GM19238 (cell line): ENCODE data around the gene FCRL4.
A peak's percentile ranks its signal among the peaks of the same experiment; 100 is the strongest.

Experiments
- DNase-seq: peaks from one replicate; pipeline ENCODE4 v3.0.0; 2011; ENCODE audit warnings: low spot score; ENCODE audit not compliant: insufficient read length

The FCRL4 gene

GRCh38 chr1:157597959-157598667, at the start of gene FCRL4:
TSS of gene FCRL4 (minus strand) at chr1:157598085. CDS start at chr1:157597944, 141 bp downstream.
- DNase-seq, result no peak

GRCh38 chr1:157646144-157646543, 48.3 kb upstream of the FCRL4 start:
- DNase-seq, result no peak

- no peak for DNase-seq
Observed at GRCh38 chr1:157641177-157641576, 43.3 kb upstream of the FCRL4 start.

GRCh38 chr1:157639800-157640199, 41.9 kb upstream of the FCRL4 start:
- no peak for DNase-seq

GRCh38 chr1:157628773-157629172, 30.9 kb upstream of the FCRL4 start:
- DNase-seq, result no peak

- peak; percentile 19 for DNase-seq
Observed at GRCh38 chr1:157626099-157626498, 28.2 kb upstream of the FCRL4 start.

- no peak for DNase-seq
Observed at GRCh38 chr1:157624471-157624870, 26.6 kb upstream of the FCRL4 start.

- no peak for DNase-seq
Observed at GRCh38 chr1:157622471-157622870, 24.6 kb upstream of the FCRL4 start.

- DNase-seq, result no peak
Observed at GRCh38 chr1:157618190-157618589, 20.3 kb upstream of the FCRL4 start.

GRCh38 chr1:157600236-157600635, 2.4 kb upstream of the FCRL4 start:
- no peak for DNase-seq

GRCh38 chr1:157596384-157596783, 1.5 kb downstream of the FCRL4 start:
- DNase-seq, result no peak

GRCh38 chr1:157595356-157595755, 2.5 kb downstream of the FCRL4 start:
- no peak for DNase-seq

- DNase-seq, result no peak
Observed at GRCh38 chr1:157585984-157586383, 11.9 kb downstream of the FCRL4 start.

GRCh38 chr1:157584503-157584902, 13.4 kb downstream of the FCRL4 start:
- DNase-seq, result no peak

- no peak for DNase-seq
Observed at GRCh38 chr1:157580828-157581210, 17.1 kb downstream of the FCRL4 start.

GRCh38 chr1:157580179-157580827, 17.6 kb downstream of the FCRL4 start:
- DNase-seq, result no peak

- no peak for DNase-seq
Observed at GRCh38 chr1:157577420-157577819, 20.5 kb downstream of the FCRL4 start.

- DNase-seq, result no peak
Observed at GRCh38 chr1:157575744-157576143, 22.1 kb downstream of the FCRL4 start.

GRCh38 chr1:157574836-157575235, 23.0 kb downstream of the FCRL4 start:
- DNase-seq, result no peak

GRCh38 chr1:157566484-157567300, 31.2 kb downstream of the FCRL4 start:
- peak; percentile 4 for DNase-seq

- peak; percentile 44 for DNase-seq
Observed at GRCh38 chr1:157562515-157562914, 35.4 kb downstream of the FCRL4 start.

GRCh38 chr1:157558119-157558518, 39.8 kb downstream of the FCRL4 start:
- no peak for DNase-seq
